Fibroblast of lung (primary cell): ENCODE results near the gene MAP4K1.

ENCODE experiments used
- CTCF ChIP-seq, 2 donors: IDR thresholded peaks in 1 of 2; conservative IDR thresholded peaks in 1 of 2; 1 replicate in 1 of 2; 2 replicates in 1 of 2; pipeline ENCODE4 v1.5.1; 2011 to 2012; ENCODE audit warnings: low read length in 2 of 2, control low read depth in 1 of 2, inconsistent platforms in 1 of 2, low read depth in 1 of 2, mild to moderate bottlenecking in 1 of 2
- EZH2 ChIP-seq: IDR thresholded peaks from 2 replicates; pipeline ENCODE4 v1.5.1; 2012; ENCODE audit warnings: low read length, control low read depth, mild to moderate bottlenecking; ENCODE audit errors: missing control alignments

DNA sequence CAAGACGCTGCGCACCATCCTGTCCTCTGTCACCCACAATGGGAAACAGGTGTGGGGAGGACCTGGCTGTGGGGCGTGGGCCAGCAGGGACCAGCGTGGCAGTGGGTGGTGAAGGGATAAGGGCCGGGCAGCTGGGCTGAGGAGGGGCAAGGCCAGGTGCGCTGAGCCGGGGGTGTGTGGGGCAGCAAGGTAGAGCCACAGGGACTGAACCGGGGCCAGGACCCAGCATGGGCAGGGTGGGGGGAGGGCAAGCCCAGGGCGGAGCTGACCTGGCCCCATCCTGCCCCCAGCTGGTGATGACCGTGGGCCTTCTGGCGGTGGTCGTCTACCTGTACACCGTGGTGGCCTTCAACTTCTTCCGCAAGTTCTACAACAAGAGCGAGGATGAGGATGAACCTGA, 37.7 kb downstream of the MAP4K1 start:
- TF ChIP-seq CTCF (conservative IDR thresholded peaks at IDR 0.05 in 1 of 2, IDR thresholded peaks at IDR 0.05 in 1 of 2; ENCODE audit: low read depth in 1 of 2, low read length in 2 of 2) (no peak), EZH2 (no peak)
